Neutrophil (primary cell): ENCODE results near the gene SCFD2.

ENCODE experiments used
- H3K27ac ChIP-seq: fragments of 200-600 bp; sonication (generic); 2 replicates; pipeline ENCODE4 v1.5.1; 2016; ENCODE audit warnings: mild to moderate bottlenecking, moderate library complexity
- H3K27me3 ChIP-seq: fragments of 200-600 bp; sonication (generic); 2 replicates; pipeline ENCODE4 v1.6.0; 2016; ENCODE audit warnings: mild to moderate bottlenecking
- H3K36me3 ChIP-seq: fragments of 200-600 bp; sonication (generic); 2 replicates; pipeline ENCODE4 v1.5.1; 2017
- H3K4me1 ChIP-seq, 2 experiments: fragments of 200-600 bp in 1 of 2; sonication (generic) in 1 of 2; 1 replicate in 1 of 2; 2 replicates in 1 of 2; pipeline versions ENCODE4 v1.5.1 to v1.6.1; 2013 to 2016; ENCODE audit warnings: low read depth in 1 of 2, low read length in 1 of 2, mild to moderate bottlenecking in 1 of 2, moderate library complexity in 1 of 2; ENCODE audit not compliant: control insufficient read depth in 1 of 2, insufficient read depth in 1 of 2
- H3K4me3 ChIP-seq, 2 experiments: fragments of 200-600 bp in 1 of 2; sonication (generic) in 1 of 2; 1 replicate in 1 of 2; 2 replicates in 1 of 2; pipeline ENCODE4 v1.5.1; 2013 to 2016; ENCODE audit warnings: low read depth in 1 of 2, low read length in 1 of 2, mild to moderate bottlenecking in 1 of 2, moderate library complexity in 1 of 2
- H3K9me3 ChIP-seq: fragments of 200-600 bp; sonication (generic); 2 replicates; pipeline ENCODE4 v1.5.1; 2016
- CTCF ChIP-seq: fragments of 200-600 bp; sonication (generic); IDR thresholded peaks from 2 replicates; pipeline ENCODE4 v1.5.1; 2016; ENCODE audit warnings: antibody characterized with exemption

Gene SCFD2

GRCh38 chr4:52946855-52947254, 419.0 kb downstream of the SCFD2 start:
- H3K9me3 ChIP-seq = no peaks in the 10 kb centered on the region
- TF ChIP-seq CTCF = no peak

GRCh38 chr4:52945982-52946381, 419.9 kb downstream of the SCFD2 start:
- no peak for TF ChIP-seq CTCF
- H3K36me3 ChIP-seq = no peaks in the 10 kb centered on the region
- no peaks in the 10 kb centered on the region for H3K9me3 ChIP-seq
- H3K27me3 ChIP-seq = no peaks in the 10 kb centered on the region
- H3K27ac ChIP-seq = no peak overlapping the region
- H3K4me1 ChIP-seq = no peaks in the 10 kb centered on the region
- H3K4me3 ChIP-seq = no peak overlapping the region

More at GRCh38 chr4:52946855-52947254, 419.0 kb downstream of the SCFD2 start:
- Histone ChIP-seq H3K4me3 (no peak overlapping the region), H3K27ac (no peak overlapping the region), H3K36me3 (no peaks in the 10 kb centered on the region), H3K4me1 (no peaks in the 10 kb centered on the region), H3K27me3 (no peaks in the 10 kb centered on the region)

GRCh38 chr4:52945326-52945898, 420.4 kb downstream of the SCFD2 start:
- no peaks in the 10 kb centered on the region for H3K36me3 ChIP-seq
- no peak for TF ChIP-seq CTCF
- H3K27ac ChIP-seq = no peak overlapping the region
- H3K27me3 ChIP-seq = no peaks in the 10 kb centered on the region
- H3K4me1 ChIP-seq = no peaks in the 10 kb centered on the region
- no peaks in the 10 kb centered on the region for H3K9me3 ChIP-seq
- no peak overlapping the region for H3K4me3 ChIP-seq

- no peaks in the 10 kb centered on the region for H3K4me1 ChIP-seq
- H3K9me3 ChIP-seq = no peaks in the 10 kb centered on the region
- H3K27me3 ChIP-seq = no peaks in the 10 kb centered on the region
- no peak for TF ChIP-seq CTCF
- H3K4me3 ChIP-seq = no peak overlapping the region
- H3K27ac ChIP-seq = no peak overlapping the region
- H3K36me3 ChIP-seq = no peaks in the 10 kb centered on the region
Measured at GRCh38 chr4:52943677-52944076, 422.2 kb downstream of the SCFD2 start.

- no peak overlapping the region for H3K4me3 ChIP-seq
- H3K36me3 ChIP-seq = no peaks in the 10 kb centered on the region
- H3K27me3 ChIP-seq = no peaks in the 10 kb centered on the region
- no peaks in the 10 kb centered on the region for H3K9me3 ChIP-seq
- TF ChIP-seq CTCF = no peak
- H3K27ac ChIP-seq = no peak overlapping the region
- no peaks in the 10 kb centered on the region for H3K4me1 ChIP-seq
Measured at GRCh38 chr4:52942936-52943335, 422.9 kb downstream of the SCFD2 start.

- Histone ChIP-seq H3K4me3 (no peak overlapping the region), H3K36me3 (no peaks in the 10 kb centered on the region), H3K27me3 (no peaks in the 10 kb centered on the region), H3K27ac (no peak overlapping the region), H3K4me1 (no peaks in the 10 kb centered on the region), H3K9me3 (no peaks in the 10 kb centered on the region)
- no peak for TF ChIP-seq CTCF
Measured at GRCh38 chr4:52941450-52941849, 424.4 kb downstream of the SCFD2 start.
